Lower leg skin (tissue), 3 donors: ENCODE data around the gene CCSER1.

Experiments used
- POLR2A ChIP-seq, 2 donors: fragments of 450-650 bp; IDR thresholded peaks; one replicate each; pipeline ENCODE4 v1.6.1; 2016 to 2017; ENCODE audit warnings: antibody characterized with exemption in 2 of 2, mild to moderate bottlenecking in 1 of 2, moderate library complexity in 1 of 2
- TF ChIP-seq, protein P1 (sequence below), 3 donors: fragments of 450-650 bp; IDR thresholded peaks; one replicate each; pipeline ENCODE4 v1.5.1; 2016; ENCODE audit warnings: antibody characterized with exemption in 3 of 3, mild to moderate bottlenecking in 3 of 3, moderate library complexity in 2 of 3

- no peak for TF ChIP-seq POLR2A (IDR thresholded peaks at IDR 0.05)
- TF ChIP-seq, protein P1, sequence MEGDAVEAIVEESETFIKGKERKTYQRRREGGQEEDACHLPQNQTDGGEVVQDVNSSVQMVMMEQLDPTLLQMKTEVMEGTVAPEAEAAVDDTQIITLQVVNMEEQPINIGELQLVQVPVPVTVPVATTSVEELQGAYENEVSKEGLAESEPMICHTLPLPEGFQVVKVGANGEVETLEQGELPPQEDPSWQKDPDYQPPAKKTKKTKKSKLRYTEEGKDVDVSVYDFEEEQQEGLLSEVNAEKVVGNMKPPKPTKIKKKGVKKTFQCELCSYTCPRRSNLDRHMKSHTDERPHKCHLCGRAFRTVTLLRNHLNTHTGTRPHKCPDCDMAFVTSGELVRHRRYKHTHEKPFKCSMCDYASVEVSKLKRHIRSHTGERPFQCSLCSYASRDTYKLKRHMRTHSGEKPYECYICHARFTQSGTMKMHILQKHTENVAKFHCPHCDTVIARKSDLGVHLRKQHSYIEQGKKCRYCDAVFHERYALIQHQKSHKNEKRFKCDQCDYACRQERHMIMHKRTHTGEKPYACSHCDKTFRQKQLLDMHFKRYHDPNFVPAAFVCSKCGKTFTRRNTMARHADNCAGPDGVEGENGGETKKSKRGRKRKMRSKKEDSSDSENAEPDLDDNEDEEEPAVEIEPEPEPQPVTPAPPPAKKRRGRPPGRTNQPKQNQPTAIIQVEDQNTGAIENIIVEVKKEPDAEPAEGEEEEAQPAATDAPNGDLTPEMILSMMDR (IDR thresholded peaks at IDR 0.05) = no peak
Observed at GRCh38 chr4:91330555-91331137, 1203.5 kb downstream of the CCSER1 start.
